Measurements from ENCODE around the gene AFDN. TPM values are rescaled to one million over a fixed set of nuclear protein-coding genes. Genes with fewer than 3 reads are reported as not detected.

The AFDN gene
- polyA plus RNA-seq, 2 donors: 91.7 to 124 TPM

DNA sequence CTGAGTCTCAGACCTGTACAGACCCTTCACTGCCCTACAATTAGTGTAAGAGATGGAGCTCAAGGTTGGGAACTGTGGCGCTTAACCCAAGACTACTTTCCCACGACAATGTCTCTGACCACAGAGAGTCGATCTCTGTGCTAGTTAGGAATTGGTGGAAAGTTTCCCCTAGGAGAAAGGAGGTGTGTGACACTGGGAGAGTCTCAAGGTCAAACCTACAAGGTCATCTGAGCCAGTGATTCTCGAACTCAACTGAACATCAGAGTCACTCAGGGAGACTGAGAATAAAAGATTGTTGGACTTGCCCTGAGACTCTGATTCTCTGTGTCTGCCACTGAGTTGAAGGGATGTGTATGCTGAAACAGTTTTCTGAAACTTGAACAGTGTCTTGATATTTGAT, 9.7 kb upstream of the AFDN start:
- 91 to 95% methylated on average over 4 of the region's 4 CpGs for WGBS, 2 donors
- H3K4me3 ChIP-seq (ENCODE audit: low read depth in 1 of 2, low read length in 2 of 2): no peak overlapping the region
- H3K9me3 ChIP-seq (ENCODE audit: control insufficient read depth in 2 of 2, insufficient read depth in 1 of 2, low read depth in 1 of 2, low read length in 1 of 2): no peaks in the 10 kb centered on the region
- H3K27ac ChIP-seq (ENCODE audit: low read depth in 2 of 2, low read length in 1 of 2): no peak overlapping the region
- H3K4me1 ChIP-seq (ENCODE audit: control insufficient read depth in 2 of 2, insufficient read depth in 2 of 2, low read length in 1 of 2): no peaks in the 10 kb centered on the region
- no peaks in the 10 kb centered on the region for H3K36me3 ChIP-seq (ENCODE audit: control insufficient read depth in 2 of 2, insufficient read depth in 2 of 2, low read length in 1 of 2)
- no peaks in the 10 kb centered on the region for H3K27me3 ChIP-seq (ENCODE audit: control insufficient read depth in 1 of 2, insufficient read depth in 2 of 2, low read length in 2 of 2)

DNA sequence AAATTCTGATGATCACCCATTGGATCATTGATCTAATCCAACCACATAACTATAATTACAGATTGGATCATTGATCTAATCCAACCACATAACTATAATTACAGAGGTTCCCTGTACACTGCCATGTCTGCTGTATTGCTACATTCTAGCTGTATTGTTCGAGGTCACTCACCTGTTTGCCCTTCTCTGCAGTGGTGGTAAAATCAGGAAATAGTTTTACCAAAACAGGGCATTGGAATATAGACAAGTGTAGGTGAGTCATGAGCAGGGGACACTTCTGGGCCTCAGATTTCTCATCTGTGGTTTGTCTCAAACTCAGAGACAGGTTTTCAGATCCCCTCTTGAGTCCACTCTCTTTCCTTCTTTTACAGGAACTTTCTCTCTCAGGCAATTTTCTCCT, 9.0 kb upstream of the AFDN start:
- no peaks in the 10 kb centered on the region for H3K9me3 ChIP-seq (ENCODE audit: control insufficient read depth in 2 of 2, insufficient read depth in 1 of 2, low read depth in 1 of 2, low read length in 1 of 2)
- 62 to 65% methylated on average over 1 of the region's 1 CpG for WGBS, 2 donors
- no peaks in the 10 kb centered on the region for H3K4me1 ChIP-seq (ENCODE audit: control insufficient read depth in 2 of 2, insufficient read depth in 2 of 2, low read length in 1 of 2)
- H3K4me3 ChIP-seq (ENCODE audit: low read depth in 1 of 2, low read length in 2 of 2): no peak overlapping the region
- no peaks in the 10 kb centered on the region for H3K27me3 ChIP-seq (ENCODE audit: control insufficient read depth in 1 of 2, insufficient read depth in 2 of 2, low read length in 2 of 2)
- H3K36me3 ChIP-seq (ENCODE audit: control insufficient read depth in 2 of 2, insufficient read depth in 2 of 2, low read length in 1 of 2): no peaks in the 10 kb centered on the region
- no peak overlapping the region for H3K27ac ChIP-seq (ENCODE audit: low read depth in 2 of 2, low read length in 1 of 2)

GRCh38 chr6:167819576-167819975, 7.1 kb upstream of the AFDN start:
- no peak overlapping the region for H3K27ac ChIP-seq (ENCODE audit: low read depth in 2 of 2, low read length in 1 of 2)
- no peaks in the 10 kb centered on the region for H3K27me3 ChIP-seq (ENCODE audit: control insufficient read depth in 1 of 2, insufficient read depth in 2 of 2, low read length in 2 of 2)
- no peaks in the 10 kb centered on the region for H3K9me3 ChIP-seq (ENCODE audit: control insufficient read depth in 2 of 2, insufficient read depth in 1 of 2, low read depth in 1 of 2, low read length in 1 of 2)
- H3K4me3 ChIP-seq (ENCODE audit: low read depth in 1 of 2, low read length in 2 of 2): no peak overlapping the region
- no peaks in the 10 kb centered on the region for H3K4me1 ChIP-seq (ENCODE audit: control insufficient read depth in 2 of 2, insufficient read depth in 2 of 2, low read length in 1 of 2)
- WGBS, 2 donors: 59 to 62% methylated on average over 11 of the region's 11 CpGs
- no peaks in the 10 kb centered on the region for H3K36me3 ChIP-seq (ENCODE audit: control insufficient read depth in 2 of 2, insufficient read depth in 2 of 2, low read length in 1 of 2)

DNA sequence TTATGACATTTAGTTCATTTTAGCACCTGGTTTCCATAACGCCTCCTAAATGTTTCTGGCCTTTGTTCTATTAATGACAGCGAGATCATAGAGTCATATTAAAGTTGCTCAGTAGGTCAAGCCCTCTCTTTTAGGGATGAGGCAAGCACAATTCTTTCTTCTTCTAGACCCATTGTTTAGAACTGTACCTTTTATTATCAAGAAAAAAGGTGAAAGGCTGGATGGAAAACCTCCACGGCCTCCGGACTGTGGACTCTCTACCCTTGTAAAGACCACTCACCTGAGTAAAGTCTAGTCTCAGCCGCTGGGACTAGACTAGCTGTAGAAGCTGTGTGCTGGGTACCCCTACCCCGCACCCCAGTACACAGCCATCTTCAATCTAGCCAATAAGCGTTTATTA, 6.0 kb upstream of the AFDN start:
- Histone ChIP-seq H3K9me3 (ENCODE audit: control insufficient read depth in 2 of 2, insufficient read depth in 1 of 2, low read depth in 1 of 2, low read length in 1 of 2) (no peaks in the 10 kb centered on the region), H3K27ac (ENCODE audit: low read depth in 2 of 2, low read length in 1 of 2) (no peak overlapping the region), H3K4me1 (ENCODE audit: control insufficient read depth in 2 of 2, insufficient read depth in 2 of 2, low read length in 1 of 2) (peaks cover 1 to 4% of the 10 kb centered on the region in 2 donors), H3K36me3 (ENCODE audit: control insufficient read depth in 2 of 2, insufficient read depth in 2 of 2, low read length in 1 of 2) (no peaks in the 10 kb centered on the region), H3K4me3 (ENCODE audit: low read depth in 1 of 2, low read length in 2 of 2) (no peak overlapping the region), H3K27me3 (ENCODE audit: control insufficient read depth in 1 of 2, insufficient read depth in 2 of 2, low read length in 2 of 2) (no peaks in the 10 kb centered on the region)
- whole genome bisulfite sequencing, 2 donors: 88 to 93% methylated on average over 7 of the region's 7 CpGs

DNA sequence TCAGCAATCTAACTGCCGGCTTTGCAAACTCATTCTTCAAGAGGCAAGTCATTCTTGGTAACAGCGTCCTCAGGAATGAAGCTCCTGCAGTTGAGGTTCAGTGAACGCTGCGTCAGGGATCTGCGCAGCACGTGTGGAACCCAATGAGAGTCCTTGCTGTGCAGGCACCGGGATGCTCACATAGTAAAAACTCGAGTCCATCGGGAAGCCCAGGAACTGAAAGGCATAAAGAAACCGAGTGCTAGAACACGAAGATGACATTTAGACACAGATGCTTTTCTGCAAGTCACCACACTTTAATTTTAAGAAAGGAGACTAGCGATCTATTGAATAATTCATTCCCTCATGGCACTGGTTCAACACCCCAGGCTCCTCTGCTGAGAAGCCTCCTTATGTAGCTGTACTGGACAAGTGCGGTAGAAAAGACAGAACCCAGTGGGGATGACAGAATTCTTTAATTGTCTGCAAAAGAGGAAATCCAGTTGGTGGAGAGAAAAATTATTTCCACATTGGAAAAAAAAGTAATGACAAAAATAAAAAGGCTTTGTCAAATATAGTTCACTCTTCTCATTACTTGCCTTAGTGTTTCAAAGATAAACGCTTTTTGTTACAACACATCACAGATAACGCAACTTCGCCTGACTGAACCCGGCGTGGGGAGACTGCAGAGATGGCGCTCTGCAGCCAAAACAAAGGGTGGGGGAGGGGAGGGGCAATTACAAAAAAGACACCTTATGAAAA, 1.9 kb upstream of the AFDN start:
- peak overlapping the region in 1 of 2 donors; percentile 83 for H3K4me3 ChIP-seq (ENCODE audit: low read depth in 1 of 2, low read length in 2 of 2)
- peaks cover 0 to 3% of the 10 kb centered on the region in 2 donors for H3K9me3 ChIP-seq (ENCODE audit: control insufficient read depth in 2 of 2, insufficient read depth in 1 of 2, low read depth in 1 of 2, low read length in 1 of 2)
- H3K4me1 ChIP-seq (ENCODE audit: control insufficient read depth in 2 of 2, insufficient read depth in 2 of 2, low read length in 1 of 2): peaks cover 3 to 9% of the 10 kb centered on the region in 2 donors
- no peaks in the 10 kb centered on the region for H3K27me3 ChIP-seq (ENCODE audit: control insufficient read depth in 1 of 2, insufficient read depth in 2 of 2, low read length in 2 of 2)
- H3K36me3 ChIP-seq (ENCODE audit: control insufficient read depth in 2 of 2, insufficient read depth in 2 of 2, low read length in 1 of 2): no peaks in the 10 kb centered on the region
- H3K27ac ChIP-seq (ENCODE audit: low read depth in 2 of 2, low read length in 1 of 2): peak overlapping the region in 1 of 2 donors; percentile 85
- 52 to 55% methylated on average over 19 of the region's 19 CpGs for WGBS, 2 donors

- Histone ChIP-seq H3K36me3 (ENCODE audit: control insufficient read depth in 2 of 2, insufficient read depth in 2 of 2, low read length in 1 of 2) (no peaks in the 10 kb centered on the region), H3K27me3 (ENCODE audit: control insufficient read depth in 1 of 2, insufficient read depth in 2 of 2, low read length in 2 of 2) (no peaks in the 10 kb centered on the region), H3K4me3 (ENCODE audit: low read depth in 1 of 2, low read length in 2 of 2) (peak overlapping the region; percentile 83 to 96), H3K4me1 (ENCODE audit: control insufficient read depth in 2 of 2, insufficient read depth in 2 of 2, low read length in 1 of 2) (peaks cover 3 to 9% of the 10 kb centered on the region in 2 donors), H3K27ac (ENCODE audit: low read depth in 2 of 2, low read length in 1 of 2) (peak overlapping the region; percentile 85 to 92), H3K9me3 (ENCODE audit: control insufficient read depth in 2 of 2, insufficient read depth in 1 of 2, low read depth in 1 of 2, low read length in 1 of 2) (peaks cover 0 to 3% of the 10 kb centered on the region in 2 donors)
- WGBS, 2 donors: 6 to 7% methylated on average over 63 to 70 of the region's 70 CpGs
Measured at GRCh38 chr6:167825332-167826229, 1.1 kb upstream of the AFDN start.

GRCh38 chr6:167826230-167826895, 348 bp upstream of the AFDN start:
- H3K4me1 ChIP-seq (ENCODE audit: control insufficient read depth in 2 of 2, insufficient read depth in 2 of 2, low read length in 1 of 2): peaks cover 3 to 9% of the 10 kb centered on the region in 2 donors
- WGBS, 2 donors: 1 to 2% methylated on average over 54 to 90 of the region's 90 CpGs
- no peaks in the 10 kb centered on the region for H3K27me3 ChIP-seq (ENCODE audit: control insufficient read depth in 1 of 2, insufficient read depth in 2 of 2, low read length in 2 of 2)
- peaks cover 0 to 3% of the 10 kb centered on the region in 2 donors for H3K9me3 ChIP-seq (ENCODE audit: control insufficient read depth in 2 of 2, insufficient read depth in 1 of 2, low read depth in 1 of 2, low read length in 1 of 2)
- H3K36me3 ChIP-seq (ENCODE audit: control insufficient read depth in 2 of 2, insufficient read depth in 2 of 2, low read length in 1 of 2): no peaks in the 10 kb centered on the region
- H3K4me3 ChIP-seq (ENCODE audit: low read depth in 1 of 2, low read length in 2 of 2): peak overlapping the region; percentile 83 to 96
- peak overlapping the region; percentile 85 to 92 for H3K27ac ChIP-seq (ENCODE audit: low read depth in 2 of 2, low read length in 1 of 2)

- no peaks in the 10 kb centered on the region for H3K27me3 ChIP-seq (ENCODE audit: control insufficient read depth in 1 of 2, insufficient read depth in 2 of 2, low read length in 2 of 2)
- 3 to 4% methylated on average over 47 to 51 of the region's 51 CpGs for whole genome bisulfite sequencing, 2 donors
- H3K27ac ChIP-seq (ENCODE audit: low read depth in 2 of 2, low read length in 1 of 2): peak overlapping the region; percentile 86 to 92
Measured at GRCh38 chr6:167827583-167828324, 1.0 kb downstream of the AFDN start.

More at GRCh38 chr6:167827583-167828324, 1.0 kb downstream of the AFDN start:
- H3K36me3 ChIP-seq (ENCODE audit: control insufficient read depth in 2 of 2, insufficient read depth in 2 of 2, low read length in 1 of 2): no peaks in the 10 kb centered on the region
- peaks cover 3 to 9% of the 10 kb centered on the region in 2 donors for H3K4me1 ChIP-seq (ENCODE audit: control insufficient read depth in 2 of 2, insufficient read depth in 2 of 2, low read length in 1 of 2)
- peak overlapping the region; percentile 76 to 83 for H3K4me3 ChIP-seq (ENCODE audit: low read depth in 1 of 2, low read length in 2 of 2)
- peaks cover 0 to 3% of the 10 kb centered on the region in 2 donors for H3K9me3 ChIP-seq (ENCODE audit: control insufficient read depth in 2 of 2, insufficient read depth in 1 of 2, low read depth in 1 of 2, low read length in 1 of 2)

All from esophagus (tissue), 2 donors.